Left cardiac atrium (tissue), 4 donors: ENCODE results near the gene GET4. TPM values are rescaled to one million over a fixed set of nuclear protein-coding genes. Genes with fewer than 3 reads are reported as not detected.

Experiments used
- ATAC-seq, 2 donors: fragments of 200-7000 bp; cut with Tn5 transposase; one replicate each; pipeline ENCODE4 v1.9.1; 2020; ENCODE audit warnings: mild to moderate bottlenecking in 2 of 2, moderate library complexity in 2 of 2
- DNase-seq: peaks from one replicate; pipeline ENCODE4 v3.0.0-alpha.2; 2020
- intact Hi-C, 2 donors: fragments of 100-400 bp; cut with DNase I; formaldehyde crosslinking; loops; one replicate each; pipeline versions ENCODE4 v1.14.1 to v1.15.1; 2022 to 2023
- total RNA-seq, 2 donors: library from RNA; stranded (reverse); fragmentation: NEBNext Ultra II Directional; extraction: Animal tissue kit (Norgen Biotek cat#: 25700); gene quantifications; one replicate each; pipeline ENCODE4 v1.2.1, GENCODE V29; 2021
- donor health status: DM: no; HTN: yes; CAD: no.
- donor health status: DM: no; HTN: yes; CAD: no; lungs with severe emphysema.
- donor health status: DM: yes; HTN: yes; CAD: no.
- donor health status: Dilated cardiomyopathy.

The GET4 gene
- total RNA-seq, 2 donors from 2014 or later, result 17.8 to 28.3 TPM

- intact Hi-C loops, result no loop called here
- peak; percentile 14 for DNase-seq
- ATAC-seq, result no peak
Measured at GRCh38 chr7:882336-883035, 6.1 kb downstream of the GET4 start.

GRCh38 chr7:883055-884021 lies 7.0 kb downstream of the GET4 start:
- ATAC-seq (peak; percentile 5 to 53), DNase-seq (no peak)
- intact Hi-C loops, result no loop called here

- no peak for DNase-seq
- intact Hi-C loops, result no loop called here
- no peak for ATAC-seq
Measured at GRCh38 chr7:884191-885003, 8.0 kb downstream of the GET4 start.

- intact Hi-C loops, result no loop called here
- ATAC-seq, result no peak
- no peak for DNase-seq
Measured at GRCh38 chr7:885261-885892, 9.0 kb downstream of the GET4 start.

GRCh38 chr7:885893-886625 lies 9.7 kb downstream of the GET4 start:
- no peak for DNase-seq
- intact Hi-C loops, result no loop called here
- no peak for ATAC-seq

- ATAC-seq (peak; percentile 67 to 79), DNase-seq (peak; percentile 61)
- intact Hi-C loops, result no loop called here
Measured at GRCh38 chr7:886626-887487, 10.5 kb downstream of the GET4 start.

- ATAC-seq (no peak), DNase-seq (peak; percentile 15)
- intact Hi-C loops, result no loop called here
Measured at GRCh38 chr7:887488-887820, 11.1 kb downstream of the GET4 start.

GRCh38 chr7:888081-889024 lies 12.0 kb downstream of the GET4 start:
- intact Hi-C loops, result no loop called here
- ATAC-seq (no peak), DNase-seq (peak; percentile 17)

GRCh38 chr7:889025-889390 lies 12.7 kb downstream of the GET4 start:
- DNase-seq, result no peak
- ATAC-seq, result no peak
- intact Hi-C loops, result no loop called here

- DNase-seq, result no peak
- no peak for ATAC-seq
- intact Hi-C loops, result no loop called here
Measured at GRCh38 chr7:889391-889790, 13.0 kb downstream of the GET4 start.

- ATAC-seq, result no peak
- intact Hi-C loops, result no loop called here
Measured at GRCh38 chr7:890868-891267, 14.5 kb downstream of the GET4 start.

GRCh38 chr7:891291-891690 lies 14.9 kb downstream of the GET4 start:
- intact Hi-C loops, result no loop called here
- DNase-seq (no peak), ATAC-seq (no peak)

More at GRCh38 chr7:890868-891267, 14.5 kb downstream of the GET4 start:
- no peak for DNase-seq

GRCh38 chr7:891805-892204 lies 15.5 kb downstream of the GET4 start:
- DNase-seq (no peak), ATAC-seq (no peak)
- intact Hi-C loops, result no loop called here

GRCh38 chr7:892648-893593 lies 16.6 kb downstream of the GET4 start:
- intact Hi-C loops, result no loop called here
- ATAC-seq, result no peak
- no peak for DNase-seq

GRCh38 chr7:893686-894085 lies 17.3 kb downstream of the GET4 start:
- no peak for DNase-seq
- intact Hi-C loops, result no loop called here

More at GRCh38 chr7:893686-894085, 17.3 kb downstream of the GET4 start:
- no peak for ATAC-seq
